Endometrium (tissue), 2 donors: ENCODE measurements around the gene RNF133.

Experiments used
- FAIRE-seq: peaks from 2 replicates; lab custom pipeline; 2012; peaks lifted over from hg19 to GRCh38; lab: Jason Lieb, UNC
- donor health status: control.
- donor health status: control.

Gene RNF133, protein sequence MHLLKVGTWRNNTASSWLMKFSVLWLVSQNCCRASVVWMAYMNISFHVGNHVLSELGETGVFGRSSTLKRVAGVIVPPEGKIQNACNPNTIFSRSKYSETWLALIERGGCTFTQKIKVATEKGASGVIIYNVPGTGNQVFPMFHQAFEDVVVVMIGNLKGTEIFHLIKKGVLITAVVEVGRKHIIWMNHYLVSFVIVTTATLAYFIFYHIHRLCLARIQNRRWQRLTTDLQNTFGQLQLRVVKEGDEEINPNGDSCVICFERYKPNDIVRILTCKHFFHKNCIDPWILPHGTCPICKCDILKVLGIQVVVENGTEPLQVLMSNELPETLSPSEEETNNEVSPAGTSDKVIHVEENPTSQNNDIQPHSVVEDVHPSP

DNA sequence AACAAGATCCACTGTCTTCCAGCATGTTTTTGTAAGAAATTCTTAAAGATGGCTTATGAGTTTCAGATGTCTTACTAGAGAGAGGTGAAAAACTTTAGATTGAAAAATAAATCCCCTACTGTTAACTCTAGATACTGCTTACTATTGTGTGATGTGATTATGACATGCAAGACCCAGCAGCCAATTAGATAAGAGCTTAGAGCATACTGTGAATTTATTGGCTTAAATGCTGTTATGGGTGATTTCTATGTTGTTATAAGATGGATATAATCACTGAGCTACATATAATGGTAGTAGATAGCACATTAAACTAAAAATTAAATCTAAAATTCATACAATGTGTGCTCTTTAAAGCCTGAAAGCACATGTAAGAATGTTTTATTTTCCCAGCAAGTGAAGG, at the start of gene RNF133:
Gene RNF133, minus strand, starts transcription at position 101 of the 400 bp plus-strand sequence. CDS start 199 bp downstream, outside the sequence.
- FAIRE-seq, result no peak

DNA sequence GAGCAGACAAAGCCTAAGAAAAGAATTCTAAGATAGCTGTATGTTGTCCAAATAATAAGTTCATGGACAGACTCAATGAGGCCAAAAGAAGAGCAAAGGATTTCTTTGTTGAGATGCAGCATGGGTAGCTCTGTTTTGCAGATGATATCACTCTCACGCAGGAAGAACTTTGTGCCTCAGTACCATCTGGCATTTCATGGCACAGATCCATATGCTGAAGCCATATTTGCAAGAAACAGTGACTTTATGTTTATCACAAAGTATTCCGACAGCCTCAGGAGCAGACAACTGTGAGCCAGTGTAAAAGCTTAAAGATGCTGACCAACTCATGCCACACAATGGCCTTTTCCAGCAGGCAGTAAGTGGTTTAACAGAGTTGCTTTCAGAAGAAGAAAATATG, 49.3 kb upstream of the RNF133 start:
- FAIRE-seq, result no peak

DNA sequence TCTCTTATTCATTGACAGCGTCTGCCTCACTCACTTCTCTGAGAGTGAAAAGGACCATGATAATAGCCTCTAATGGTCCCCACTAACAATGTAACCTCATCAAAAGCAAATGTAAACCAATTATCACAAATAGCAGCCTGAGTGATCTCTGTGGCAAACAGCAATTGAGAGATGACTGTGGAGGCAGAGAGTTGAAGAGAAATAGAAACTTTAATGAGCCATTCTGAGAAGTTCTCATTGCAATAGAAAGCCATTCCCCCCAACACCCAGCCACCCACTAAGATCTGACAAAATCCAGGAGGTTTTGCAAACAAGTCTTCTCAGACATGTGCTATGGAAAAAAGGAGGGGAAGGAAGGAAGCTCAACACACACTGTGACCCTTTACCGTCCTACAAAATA, 48.0 kb upstream of the RNF133 start:
- no peak for FAIRE-seq

DNA sequence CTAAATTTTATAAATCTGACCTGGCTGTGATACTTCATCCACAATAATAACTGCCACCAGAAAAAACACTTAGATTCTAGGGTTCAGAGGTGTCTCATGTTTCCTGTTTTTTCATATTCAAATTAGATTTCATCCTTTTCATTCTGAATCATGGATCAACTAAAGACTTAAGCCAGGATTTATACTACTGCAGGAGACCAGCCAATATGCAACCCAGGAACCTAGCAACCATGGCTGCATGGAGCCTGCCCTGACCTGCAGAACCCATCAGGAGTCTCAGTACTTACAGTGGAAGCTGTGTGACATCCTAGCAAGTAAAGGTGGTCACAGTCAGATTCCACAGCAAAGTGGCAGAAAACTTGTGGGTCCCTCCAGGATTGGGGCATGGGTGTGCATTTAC, 44.3 kb upstream of the RNF133 start:
- FAIRE-seq, result no peak

DNA sequence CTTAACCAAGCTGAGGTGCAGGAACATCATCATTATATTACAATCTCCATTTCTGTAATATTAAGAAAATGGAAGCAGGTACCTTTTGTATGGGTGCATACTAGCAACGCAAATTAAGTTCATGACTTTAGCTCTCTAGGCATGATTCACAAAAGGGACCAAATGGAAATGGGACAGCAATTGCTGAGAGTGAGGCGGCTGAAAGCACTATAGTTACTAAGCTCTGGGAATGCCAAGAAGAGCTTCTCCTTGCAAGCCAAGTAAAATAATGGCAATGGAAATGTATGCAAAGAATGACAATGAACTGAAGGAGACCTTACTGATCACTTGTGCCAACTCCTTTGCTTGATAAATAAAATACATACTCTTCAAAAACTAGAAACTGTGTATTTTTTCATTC, 40.0 kb upstream of the RNF133 start:
- no peak for FAIRE-seq

DNA sequence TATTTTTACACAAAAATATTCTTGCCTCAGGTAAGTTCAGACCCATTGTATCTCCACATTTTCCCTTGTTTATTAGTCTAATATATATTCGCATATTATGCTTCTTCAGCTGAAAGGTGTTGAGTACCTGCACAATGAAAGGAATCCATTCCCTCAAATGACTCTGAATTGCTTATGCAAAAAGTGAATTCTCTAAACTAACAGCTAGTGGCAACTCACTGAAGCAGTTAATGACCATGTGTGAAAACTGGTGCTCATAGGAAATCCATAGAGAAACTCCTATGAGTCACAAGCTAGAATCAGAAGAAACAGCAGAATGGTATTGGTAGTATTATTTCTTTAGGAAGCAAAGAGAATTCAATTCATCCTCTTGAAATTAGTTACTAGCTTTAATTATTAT, 37.3 kb upstream of the RNF133 start:
- no peak for FAIRE-seq

DNA sequence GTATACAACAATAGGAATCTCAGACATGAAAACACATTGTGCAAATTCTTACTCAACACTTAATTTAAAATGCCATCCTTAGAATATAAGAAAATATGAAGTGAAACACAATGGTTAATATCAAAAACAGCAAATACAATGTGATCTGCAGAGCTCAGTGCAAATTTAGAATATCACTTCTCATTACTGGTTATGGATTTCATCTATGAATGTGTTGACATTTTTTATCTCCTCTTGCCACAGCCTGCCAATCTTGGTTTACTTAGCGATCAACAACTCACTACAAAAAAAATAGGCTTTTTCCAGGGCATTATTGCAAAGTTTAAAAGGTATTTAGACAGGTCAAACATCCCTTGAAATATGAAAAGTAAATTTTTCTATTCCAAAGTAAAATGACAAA, 28.8 kb upstream of the RNF133 start:
- no peak for FAIRE-seq

DNA sequence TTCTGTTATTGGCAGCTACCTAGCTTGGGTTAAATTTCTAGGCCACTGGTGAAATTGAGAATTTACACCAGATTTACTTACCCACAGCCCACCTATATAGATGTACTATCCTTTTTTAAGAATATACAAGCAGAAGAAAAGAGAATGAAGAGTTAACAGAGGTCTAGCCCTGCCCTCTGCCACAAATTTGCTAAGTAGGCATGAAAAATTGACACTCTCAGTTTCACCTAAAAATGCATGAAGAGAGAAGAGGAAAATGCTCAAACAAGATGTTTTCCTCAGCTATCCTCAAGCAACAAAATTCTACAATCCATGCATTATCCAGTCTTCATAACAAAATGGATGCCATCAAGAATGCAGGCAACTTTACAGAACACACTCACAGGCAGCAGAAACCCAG, 28.4 kb upstream of the RNF133 start:
- no peak for FAIRE-seq

DNA sequence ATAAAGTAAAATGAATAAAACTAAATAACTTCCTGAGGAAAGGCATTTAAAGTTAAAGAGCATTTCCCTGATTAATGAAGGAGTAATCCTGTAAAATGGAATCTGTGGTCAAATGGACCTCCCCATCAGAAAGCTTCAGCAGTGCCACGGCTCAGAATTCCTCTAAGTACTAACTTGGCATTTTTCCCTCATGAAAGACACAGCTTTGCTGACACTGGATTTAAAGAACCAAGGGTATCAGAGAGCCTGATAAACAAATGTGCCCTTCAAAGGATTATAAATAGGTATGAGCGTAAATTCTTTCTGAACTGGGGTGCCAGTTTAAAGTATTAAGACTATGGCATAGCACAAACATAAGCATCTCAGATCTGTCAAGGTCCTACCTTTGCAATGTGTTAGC, 28.0 kb upstream of the RNF133 start:
- FAIRE-seq, result no peak

DNA sequence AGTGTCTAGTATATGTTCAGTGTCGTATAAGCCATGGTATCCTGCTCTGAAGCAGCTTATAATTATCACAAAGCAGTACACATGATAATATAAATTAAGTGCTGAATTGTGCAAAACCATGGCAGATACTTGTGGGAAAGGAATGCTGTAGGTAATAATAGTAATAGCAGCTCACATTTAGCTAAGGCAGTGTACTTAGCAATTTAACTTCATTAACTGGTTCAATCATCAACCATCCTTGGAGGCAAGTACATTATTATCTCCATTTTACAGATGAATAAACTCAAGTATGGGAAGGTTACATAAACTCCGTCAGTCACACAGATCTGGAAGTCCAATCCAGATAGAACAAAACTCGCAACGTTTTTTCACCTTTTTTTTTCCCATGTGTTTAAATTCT, 25.4 kb upstream of the RNF133 start:
- no peak for FAIRE-seq

DNA sequence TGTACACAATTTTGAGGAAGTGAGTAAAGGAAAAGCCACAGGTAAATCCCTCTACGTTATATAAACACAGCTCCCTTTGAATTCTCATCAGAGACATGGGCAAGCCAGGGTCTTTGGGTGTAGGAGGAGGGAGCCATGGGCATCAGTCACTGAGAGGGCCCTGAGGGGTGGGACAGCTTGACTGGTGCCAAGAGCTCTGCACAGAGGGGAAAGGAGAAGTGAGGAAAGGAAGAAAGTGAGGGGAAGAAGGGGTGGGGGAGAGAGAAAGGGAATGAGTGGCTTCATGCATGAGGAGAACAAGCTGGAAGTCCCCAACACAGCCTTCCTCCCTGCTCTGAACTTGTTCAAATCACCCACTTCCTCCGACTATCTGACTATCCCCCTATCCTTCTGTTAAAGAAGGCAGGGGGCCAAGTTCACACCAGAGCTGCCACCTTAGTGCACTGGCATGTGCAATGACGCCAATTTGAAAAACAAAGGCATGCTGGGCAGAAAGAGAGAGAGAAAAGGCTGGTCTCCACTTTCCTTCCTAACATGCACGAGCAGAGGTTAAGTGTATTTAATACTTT, 20.2 kb upstream of the RNF133 start:
- no peak for FAIRE-seq

DNA sequence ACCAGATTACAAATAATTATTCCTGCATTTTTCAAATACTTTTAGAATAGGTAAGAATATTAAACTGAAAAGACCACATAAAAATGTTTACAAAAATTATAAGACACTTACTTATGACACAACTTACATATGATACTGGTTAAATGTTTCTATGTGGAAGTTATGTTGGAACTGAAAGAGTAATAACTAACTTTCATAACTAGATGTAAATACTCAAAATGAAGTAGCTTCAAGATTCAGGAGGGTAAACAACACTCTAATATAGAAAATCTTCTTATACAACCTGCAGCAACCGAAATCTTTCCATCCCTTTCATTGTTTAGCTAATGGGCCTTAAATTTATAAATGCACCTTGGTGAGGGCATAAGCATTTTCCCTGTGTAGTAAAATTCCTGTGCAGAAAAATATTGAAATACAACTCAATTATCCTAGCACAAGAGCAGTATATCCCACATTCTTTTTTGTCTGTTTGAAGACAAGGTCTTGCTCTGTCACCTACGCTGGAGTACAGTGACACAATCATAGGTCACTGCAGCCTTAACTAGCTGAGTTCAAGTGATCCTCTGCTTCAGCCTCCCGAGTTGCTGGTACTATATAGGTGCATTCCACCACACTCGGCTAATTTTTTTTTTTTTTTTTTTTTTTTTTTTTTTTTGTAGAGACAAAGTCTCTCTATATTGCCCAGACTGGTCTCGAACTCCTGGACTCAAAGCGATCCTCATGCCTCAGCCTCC, 18.6 kb upstream of the RNF133 start:
- FAIRE-seq, result no peak

DNA sequence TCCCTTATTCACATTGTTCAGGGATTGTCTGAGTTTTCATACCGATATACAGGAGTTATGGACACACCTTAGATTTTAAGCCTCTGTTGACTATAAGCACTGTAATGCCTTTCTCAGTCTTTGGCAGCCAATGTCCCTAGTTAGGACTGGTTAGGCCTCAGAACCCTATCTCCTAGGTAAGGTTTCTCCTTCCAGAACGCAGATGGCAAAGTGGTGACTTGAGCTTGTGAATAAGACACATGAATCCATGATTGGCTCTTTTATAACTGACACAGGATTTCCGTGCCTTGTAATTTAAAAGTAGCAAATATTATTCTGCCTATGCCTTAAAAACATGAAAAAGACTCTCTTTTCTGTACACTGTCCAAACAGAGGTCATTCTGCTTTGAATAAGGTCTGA, 16.3 kb upstream of the RNF133 start:
- no peak for FAIRE-seq

DNA sequence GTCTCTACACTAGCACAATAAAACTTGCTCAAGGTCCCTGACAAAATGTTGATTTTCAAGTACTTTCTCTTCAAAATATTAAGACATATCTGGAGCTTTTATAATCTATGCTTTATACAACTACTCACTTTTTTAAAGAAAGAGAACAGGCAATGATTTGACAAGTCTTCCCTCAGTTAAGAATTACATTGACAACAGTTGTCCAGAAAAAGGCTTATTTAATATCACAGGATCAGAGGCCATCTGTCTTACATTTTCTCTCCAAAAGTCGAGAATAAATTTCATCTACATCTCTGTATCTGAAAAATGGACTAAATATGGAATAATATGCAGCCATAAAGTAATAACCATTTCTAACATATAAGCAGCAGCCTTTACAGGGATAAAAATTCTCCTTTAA, 12.0 kb upstream of the RNF133 start:
- no peak for FAIRE-seq

DNA sequence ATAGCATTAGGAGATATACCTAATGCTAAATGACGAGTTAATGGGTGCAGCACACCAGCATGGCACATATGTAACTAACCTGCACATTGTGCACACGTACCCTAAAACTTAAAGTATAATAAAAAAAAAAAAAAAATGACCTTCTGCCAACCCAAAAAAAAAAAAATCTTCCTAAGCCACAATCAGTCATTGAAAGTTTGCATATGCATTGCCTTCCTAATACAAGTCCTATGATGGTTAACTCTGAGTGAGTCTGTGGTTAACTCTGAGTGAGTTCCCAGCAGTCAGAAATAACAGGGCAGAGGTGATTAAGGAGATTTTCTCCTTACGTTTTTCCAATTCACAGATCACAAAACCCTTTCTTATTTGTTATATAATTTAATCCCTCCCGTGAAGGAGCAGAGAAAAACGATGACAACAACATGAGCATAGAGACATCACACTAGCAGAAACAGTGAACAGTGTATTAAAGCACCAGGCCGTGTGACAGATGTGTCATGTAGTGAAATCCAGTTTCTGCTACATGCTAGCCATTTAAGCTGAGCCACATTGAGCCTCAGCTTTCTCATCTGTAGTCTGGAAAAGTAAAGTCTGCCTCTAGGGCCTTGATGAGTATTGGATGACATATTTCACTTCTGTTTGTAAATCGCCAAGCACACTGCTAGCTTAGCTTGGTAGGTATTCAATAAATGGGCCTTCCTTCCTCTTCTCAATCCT, 11.2 kb upstream of the RNF133 start:
- FAIRE-seq, result no peak

DNA sequence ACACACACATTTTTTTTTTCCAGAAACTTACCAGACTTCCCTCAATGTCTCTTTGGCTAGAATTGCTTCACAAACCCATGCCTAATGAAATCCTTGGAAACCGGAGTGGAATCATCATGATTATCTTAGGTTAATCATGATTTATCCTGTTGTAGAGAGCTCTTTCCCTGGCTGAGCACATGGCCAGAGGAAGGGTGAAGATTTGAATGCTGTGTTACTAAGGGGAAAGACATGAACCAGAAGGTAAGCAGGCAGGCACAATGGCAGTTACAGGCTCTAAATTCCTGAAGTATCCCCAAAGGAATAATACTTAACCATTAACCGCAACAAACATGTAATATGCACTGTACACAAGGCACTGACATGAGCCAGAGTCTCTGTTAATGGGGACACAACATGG, 7.9 kb upstream of the RNF133 start:
- FAIRE-seq, result no peak

DNA sequence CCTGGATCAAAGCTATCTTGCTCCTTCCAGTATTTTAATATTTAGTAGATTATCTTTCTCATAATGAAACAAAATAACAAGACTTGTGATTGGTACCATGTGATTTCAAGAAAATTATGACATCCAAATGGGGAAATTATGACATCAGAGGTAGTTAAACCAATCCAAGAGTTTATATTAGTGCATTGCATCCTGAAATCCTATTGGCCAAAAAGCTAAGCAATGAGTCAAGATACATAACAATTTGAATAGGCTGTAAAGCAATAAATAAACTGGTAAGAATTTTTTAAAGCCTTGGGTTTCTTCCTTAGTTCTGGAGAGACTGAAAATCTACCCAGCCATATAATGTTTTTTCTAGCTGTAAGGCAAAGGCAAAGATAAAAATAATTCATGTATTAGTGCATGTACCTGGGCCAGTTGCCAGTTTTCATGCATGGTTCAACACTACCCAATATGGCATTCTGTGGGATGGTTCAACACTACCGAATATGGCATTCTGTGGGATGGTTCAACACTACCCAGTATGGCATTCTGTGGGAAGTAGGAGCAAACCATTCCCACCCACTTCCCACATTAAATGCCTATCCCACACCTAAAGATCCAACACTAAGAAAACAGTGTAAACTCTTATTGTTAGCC, 4.1 kb upstream of the RNF133 start, which contains the start of gene RNF148:
Gene RNF148, minus strand, starts transcription at position 51 of the 639 bp plus-strand sequence. CDS start 172 bp downstream, outside the sequence.
- FAIRE-seq, result no peak

DNA sequence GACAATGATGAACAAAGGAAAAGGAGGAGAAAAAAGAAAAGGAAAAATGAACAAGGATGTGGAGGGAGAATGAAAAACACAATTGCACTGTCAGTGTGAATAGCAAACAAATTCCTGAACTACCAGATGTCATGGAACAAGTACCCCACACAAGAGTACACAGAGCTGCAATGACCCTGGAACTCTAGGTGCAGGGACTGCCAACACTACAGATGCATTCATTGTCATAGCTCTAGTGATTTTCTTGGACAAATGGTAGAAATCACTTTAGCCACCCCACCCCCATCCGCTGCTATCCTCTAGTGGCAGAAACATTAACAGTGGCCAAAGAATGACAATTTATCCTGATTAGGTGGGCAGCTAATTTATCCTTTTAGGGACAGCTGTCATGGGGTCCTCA, 3.1 kb downstream of the RNF133 start:
- FAIRE-seq, result no peak

DNA sequence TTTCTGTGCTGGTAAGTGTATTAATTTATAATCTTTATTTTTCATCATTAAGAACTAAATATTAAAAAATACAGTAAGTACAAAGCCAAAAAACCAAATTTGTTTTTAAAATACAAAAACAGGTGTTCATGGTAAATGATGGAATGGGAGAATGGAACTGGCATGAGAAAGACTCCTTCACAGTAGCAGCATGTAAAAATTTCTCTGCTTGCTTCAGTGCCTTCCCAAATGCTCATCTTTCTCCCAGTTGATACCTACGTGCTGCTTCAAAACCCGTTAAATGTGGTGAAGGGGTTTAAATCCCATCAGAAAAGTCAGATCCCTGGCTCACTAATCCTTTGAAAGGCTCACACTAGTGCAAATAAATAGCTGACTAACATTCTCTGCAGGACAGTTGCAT, 4.2 kb downstream of the RNF133 start:
- no peak for FAIRE-seq

DNA sequence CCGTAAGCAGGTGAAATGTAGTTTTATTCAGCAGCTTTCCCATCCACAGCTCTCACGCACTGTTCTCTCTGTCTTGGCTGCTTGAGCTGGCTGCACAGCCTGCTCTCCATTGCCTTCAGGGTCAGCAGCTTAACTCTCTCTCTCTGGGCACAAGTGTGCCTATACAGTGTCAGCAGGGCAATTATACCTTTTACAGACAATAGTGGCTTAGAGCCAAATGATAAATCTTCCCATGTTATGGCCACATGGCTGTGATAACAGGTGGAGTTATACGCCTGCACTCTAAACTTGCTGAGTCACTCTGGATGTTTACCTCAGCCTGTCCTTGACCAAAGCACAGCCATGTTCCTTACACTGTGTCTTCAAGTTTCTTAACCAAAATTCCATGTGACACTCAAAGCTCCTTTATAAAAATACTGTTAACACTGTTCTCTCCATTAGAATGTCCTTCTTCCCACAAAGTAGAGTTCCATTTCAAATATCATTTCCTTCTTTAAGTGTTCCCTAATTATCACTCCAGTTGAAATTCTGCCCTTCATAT, 6.1 kb downstream of the RNF133 start:
- no peak for FAIRE-seq

DNA sequence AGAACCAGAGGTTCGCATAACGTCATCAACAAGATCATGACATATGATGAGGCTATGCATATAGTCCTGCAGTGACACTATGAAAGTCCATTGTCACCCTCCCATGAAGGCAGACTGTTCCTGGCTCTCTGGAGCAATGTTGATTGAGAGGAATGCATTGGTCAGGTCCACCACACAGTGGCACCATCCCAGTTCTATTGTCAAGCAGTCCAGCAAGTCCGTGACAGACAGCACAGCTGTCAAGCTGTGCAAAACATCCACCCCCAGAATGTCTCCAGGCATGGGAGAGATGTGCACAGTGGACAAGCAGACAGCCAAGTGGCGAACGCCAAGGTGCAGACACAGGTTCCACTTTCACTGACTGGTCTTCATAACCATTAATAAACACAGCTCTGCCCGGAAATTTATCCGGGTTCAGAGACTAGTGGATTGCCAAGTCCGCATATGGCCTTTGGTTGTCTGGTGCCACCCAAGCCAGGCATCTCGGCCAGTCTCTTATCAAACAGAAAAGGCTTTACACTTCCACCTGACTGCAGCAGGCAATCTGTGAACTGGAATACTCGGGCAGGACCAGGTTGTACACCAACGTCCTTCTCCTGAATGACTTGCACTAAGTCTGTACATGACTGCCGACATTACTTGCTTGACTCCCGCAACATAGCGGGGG, 7.2 kb downstream of the RNF133 start:
- no peak for FAIRE-seq
